HG03095 (cell line): Measurements from ENCODE around the gene TGM2.

Source experiments
- ATAC-seq: cut with Tn5 transposase; IDR thresholded peaks from one replicate; pipeline ENCODE4 v1.9.1; 2021; ENCODE audit warnings: moderate library complexity; ENCODE audit not compliant: unreplicated experiment

Gene TGM2

GRCh38 chr20:38178065-38178491 is 13.0 kb upstream of the TGM2 start:
- no peak for ATAC-seq

- no peak for ATAC-seq
These were observed 12.1 kb upstream of the TGM2 start for GRCh38 chr20:38177201-38177600.

DNA sequence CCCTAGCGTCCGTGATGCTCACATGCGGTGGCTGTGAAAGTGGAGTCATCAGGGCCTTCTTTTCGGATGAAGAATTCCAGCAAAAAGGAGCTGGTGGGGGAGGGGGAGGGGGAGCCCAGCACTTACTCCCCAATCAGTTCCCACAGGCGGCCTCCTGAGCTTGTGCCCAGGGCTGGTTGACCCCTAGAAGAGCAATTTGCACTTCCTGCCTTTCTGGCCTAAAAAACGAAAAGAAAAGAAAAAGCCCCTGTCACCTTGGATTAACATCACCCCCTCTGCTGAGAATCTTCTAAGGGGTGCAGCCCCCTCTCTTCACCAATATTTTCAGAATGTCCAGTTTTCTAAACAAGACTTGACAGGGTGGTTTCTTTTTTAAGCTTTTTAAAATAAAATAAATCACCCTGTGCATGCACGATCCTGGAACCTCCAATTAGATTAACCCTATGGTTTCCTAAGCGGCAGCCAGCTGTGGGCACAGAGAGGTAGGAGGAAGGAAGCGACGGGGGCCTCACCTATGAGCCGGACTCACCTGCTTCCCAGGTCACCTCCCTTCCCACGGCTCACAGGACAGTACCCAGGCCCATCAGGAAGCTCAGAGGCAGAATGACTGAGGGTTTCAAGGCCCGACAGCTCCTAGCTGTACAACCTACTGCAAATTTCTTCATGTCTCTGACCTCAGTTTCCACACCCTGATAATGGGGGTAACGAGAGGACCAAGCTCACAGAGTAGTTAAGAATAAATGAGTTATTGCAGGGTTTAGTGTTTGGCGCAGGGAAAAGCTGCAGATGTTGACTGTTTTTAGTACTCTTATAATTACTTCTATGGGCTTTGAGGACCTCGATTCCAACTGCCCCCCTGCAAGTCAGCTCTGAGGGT is 10.5 kb upstream of the TGM2 start:
- no peak for ATAC-seq

DNA sequence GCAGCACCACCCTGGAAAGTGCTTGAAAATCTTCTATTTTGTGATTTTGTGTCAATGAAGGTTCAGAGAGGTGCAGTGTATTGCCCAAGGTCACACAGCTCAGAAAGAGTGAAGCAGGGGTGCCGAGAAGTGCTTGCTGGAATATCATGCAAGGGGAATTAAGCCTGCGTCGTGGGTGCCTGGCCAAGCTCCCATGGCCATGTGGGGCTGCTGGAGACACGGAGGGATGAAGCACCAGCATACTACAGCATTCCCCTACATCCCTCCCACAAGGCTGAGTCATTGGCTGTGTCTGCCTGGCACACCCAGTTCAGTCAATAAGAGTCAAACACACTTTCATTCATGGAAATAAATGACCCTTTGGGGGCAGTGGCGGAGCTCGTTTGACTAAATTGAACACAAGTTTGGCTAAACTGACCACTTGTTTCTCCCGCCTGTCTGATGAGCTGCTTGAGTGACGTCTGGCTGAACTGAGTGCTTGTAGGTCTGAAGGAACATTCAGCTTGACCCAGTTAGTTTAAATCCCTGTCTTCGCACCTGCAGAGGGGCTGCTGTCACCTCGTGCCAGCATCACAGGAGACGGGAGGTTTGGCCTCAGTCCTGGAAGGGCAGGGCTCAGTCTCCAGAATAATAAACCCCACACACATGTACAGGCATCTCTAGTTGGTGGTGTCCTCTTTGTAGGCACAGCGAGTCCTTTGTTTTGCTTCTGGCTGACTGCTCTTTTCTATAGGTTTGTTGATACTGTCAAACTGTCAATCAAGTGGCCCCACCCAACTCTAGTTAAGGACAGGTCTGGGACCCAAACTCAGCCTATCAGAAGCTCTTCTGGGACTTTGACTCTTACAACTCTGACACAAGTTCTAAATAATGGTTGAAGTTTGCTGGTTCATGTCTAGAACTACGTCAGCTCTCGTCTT is 8.4 kb upstream of the TGM2 start:
- ATAC-seq = no peak

DNA sequence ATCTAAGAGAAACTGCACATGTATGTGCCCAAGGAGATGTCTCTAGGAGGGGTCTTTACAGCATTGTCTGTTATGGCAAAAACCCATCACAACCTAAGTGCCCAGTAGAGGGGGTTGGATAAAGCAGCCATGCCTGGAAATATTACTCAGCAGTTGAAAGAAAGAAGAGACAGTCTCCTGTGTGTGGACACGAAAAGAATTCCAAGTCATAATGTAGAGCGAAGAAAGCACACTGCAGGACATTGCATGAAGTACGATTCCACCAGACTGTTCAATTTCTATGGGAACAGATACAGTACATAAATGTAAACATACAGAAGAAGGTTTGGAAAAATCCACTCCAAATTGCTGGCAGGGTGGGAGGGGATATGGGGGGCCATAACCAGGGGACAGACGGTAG is 7.3 kb upstream of the TGM2 start:
- ATAC-seq = no peak

DNA sequence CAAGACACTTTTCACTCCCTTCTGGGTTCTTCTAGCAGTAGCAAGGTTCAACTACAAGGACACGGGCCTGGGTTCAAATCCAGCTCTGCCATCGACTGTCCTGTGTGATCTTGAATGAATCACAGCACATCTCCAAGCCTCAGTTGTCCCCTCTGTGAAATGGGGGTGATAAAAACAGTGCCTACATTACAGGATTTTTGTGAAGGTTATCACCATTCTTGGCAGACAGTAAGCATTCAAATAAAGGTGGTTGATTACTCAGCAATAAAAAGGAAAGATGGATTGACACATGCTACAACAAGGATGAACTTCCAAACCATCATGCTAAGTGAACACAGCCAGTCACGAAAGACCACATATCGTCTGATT is 6.6 kb upstream of the TGM2 start:
- no peak for ATAC-seq

DNA sequence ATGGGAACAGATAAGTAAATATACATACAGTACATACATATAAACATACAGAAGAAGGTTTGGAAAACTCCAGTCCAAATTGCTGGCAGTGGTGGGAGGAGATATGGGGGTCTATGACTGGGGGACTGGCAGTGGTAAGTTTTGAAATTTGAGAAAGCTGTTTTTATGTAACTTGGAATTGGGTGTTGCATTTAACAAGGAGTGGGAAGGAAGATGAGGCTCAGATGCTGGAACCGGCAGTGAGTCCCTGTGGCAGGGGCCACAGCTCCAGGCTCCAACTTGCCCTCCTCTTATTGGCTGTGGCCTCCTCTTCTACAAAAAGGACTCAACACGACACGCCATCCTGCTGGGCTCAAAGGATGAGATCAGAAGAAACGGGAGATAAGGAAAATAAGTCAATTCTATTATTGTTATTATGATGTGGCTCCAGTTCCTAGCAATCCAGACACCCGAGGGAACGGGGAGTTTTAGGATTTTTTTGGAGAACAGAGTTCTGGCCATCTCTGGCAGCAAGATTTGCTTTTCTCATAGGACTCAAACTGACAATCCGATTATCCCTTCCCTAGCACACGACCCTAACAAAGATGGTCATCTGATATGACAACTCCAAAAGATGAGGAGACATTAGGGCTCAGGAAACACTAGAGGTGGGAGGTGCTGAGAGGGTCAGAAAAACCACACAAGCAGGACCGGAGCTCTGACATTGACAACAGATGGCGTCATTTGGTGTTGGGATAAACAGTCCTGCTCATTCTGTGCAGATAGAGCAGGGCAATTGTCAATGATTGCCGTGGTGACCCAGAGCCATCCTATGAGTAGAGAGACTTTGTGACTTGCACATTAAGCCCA is 6.0 kb upstream of the TGM2 start:
- no peak for ATAC-seq

DNA sequence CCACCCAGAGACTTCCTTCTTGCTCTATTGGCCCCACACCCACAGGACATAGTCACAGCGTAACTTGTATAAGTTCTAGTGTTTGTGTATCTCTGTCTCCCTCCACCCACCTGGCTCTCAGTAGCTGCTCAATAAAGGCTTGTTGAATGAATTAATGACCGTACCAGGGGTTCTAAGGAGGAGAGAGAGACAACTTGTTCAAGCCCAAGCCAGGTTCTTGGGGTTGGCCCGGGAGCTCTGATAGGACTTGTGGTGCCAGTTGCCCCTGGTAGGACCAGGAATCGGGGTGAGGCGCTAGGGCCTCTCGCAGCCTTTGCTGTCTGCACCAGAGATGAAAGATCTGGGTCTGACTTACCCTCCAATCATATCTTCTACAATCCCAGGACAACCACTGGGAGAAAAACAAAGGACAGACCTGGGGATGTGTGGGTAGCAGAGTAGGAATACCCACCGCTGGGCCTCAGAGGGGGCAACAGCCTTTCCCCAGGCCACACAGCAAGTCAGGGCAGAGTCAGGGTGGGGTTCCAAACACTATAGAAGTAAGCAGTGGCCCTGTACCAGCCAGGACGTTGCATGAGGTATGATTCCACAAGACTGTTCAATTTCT is 5.3 kb upstream of the TGM2 start:
- no peak for ATAC-seq

- ATAC-seq = no peak
These were observed 4.6 kb upstream of the TGM2 start for GRCh38 chr20:38169636-38170193.

DNA sequence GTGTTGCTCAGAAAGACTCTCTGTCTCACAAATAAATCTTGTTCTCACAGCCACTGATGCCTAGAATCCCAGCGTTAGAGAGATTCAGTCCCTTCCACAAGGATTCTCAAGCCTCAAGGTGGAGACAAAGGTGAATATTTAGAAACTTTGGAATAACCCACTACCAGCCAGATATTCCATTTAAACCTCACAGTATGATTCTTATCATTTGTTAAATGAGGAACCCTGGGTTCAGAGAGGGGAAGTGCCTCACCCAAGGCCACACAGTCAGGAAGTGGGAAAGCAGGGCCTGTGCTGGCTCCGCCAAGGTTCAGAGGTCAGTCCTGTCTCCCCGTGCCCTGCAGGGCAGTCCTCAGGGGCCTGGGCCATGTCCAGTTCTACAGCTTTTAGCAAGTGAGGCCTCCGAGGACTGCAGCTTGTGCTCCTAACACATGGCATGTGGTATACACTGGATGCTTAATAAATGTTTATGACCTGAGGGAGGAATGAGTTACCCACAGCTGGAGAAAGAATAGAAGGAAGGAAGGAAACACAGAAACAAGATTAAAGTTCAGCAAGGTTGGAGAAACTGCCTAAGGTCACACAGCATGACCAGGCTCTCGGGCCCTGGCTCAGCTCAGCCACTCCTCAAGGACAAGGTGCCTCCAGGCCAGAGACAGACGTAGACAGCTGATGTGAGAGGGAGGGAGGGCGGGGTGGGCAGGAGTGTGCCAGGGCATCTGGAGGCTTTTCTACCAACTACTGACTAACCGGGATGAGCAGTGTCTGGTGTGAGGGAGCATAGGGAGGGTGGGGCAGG is 3.9 kb upstream of the TGM2 start:
- ATAC-seq = no peak

DNA sequence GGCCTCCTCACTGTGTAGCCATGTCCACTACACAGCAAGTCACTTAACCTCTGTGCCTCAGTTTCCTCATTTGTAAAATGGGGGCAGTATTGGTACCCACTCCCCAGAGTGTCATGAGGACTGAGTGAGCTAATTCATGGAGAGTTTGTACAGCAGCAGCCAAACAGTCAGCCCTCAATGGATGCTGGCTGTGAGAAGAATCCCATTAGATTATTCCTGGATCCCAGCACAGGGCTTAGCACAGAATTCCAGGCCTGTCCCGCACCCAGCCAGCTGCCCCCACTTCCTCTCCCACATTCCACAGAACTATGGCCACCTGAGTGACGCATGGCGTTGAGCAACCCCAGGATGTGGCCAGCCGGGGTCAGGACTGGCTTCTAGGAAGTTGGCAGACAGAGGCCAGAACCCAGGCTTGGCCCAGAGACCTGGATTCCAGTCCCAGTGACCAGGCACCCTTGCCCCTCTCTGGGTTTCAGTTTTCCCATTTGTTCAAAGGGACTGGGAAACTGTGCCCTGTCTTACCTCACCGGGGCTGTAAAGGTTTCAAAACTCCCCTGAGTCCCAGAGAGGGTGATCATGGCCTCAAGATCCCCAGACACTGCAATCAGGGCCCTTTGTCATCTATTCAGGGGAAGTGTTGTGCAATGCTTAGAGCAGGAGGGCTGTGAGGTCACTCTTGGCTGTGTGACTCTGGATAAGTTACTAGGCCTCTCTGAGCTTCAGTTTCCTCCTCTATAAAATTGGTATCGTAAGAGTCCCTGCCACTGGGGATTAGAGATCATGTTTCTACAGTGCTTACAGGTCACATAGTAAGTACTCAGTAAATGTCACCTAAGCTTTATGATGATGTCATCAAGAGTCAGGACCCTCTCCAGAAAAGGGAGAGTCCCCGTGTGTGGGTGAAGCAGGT is 3.0 kb upstream of the TGM2 start:
- ATAC-seq = no peak

- no peak for ATAC-seq
These were observed 2.3 kb upstream of the TGM2 start for GRCh38 chr20:38167328-38167850.

- no peak for ATAC-seq
These were observed 1.7 kb upstream of the TGM2 start for GRCh38 chr20:38166703-38167233.

- no peak for ATAC-seq
These were observed 1.1 kb upstream of the TGM2 start for GRCh38 chr20:38165966-38166702.

DNA sequence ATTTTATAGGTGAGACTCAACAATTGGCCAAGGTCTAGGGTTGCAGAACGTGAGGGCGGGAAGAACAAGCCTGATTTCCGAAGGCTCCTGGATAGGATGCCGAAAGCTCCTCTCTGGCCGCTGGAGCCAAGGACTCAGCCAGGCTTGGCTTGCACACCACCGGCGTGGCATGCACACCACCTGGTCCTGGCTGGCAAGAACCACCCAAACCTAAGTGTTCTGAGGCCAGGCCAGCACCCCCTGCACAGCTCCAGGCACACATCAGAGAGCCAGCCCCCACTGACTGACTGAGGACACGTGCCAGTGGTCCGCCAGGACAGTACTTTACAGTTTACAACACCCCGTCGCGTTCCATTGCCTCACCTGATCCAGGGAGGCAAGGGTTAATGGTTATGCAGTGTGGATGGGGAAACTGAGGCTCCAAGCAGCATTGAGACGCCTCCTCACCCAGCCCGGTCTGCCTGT is 414 bp downstream of the TGM2 start:
- ATAC-seq = no peak

DNA sequence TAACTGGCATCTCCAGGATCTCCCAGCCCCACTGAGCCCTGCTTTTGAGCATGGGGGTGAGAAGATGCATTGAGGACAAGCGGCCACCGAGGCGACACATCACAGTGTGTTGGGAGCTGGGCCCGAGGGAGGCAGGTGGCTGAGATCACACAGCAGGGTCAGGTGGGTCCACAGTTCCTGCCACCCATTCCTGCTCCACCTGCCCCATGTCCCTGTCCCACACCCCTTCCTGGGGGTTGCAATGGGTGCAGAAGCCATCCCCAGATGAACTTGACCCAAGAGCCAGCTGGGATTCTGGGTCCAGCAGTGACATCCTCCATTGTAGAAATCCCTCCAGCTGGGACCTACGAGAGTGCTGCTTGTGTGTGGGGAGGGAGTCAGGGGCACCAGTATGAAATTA is 1.0 kb downstream of the TGM2 start:
- no peak for ATAC-seq
